HG03575 (cell line): ENCODE measurements around the gene CENPC.
"Not testable (repeated sequence)": the region's sequence is repeated elsewhere in the genome, so short reads cannot be mapped to it uniquely, and the experiment has no call there.

Experiments used
- ATAC-seq: cut with Tn5 transposase; IDR thresholded peaks from one replicate; pipeline ENCODE4 v1.9.1; 2021; ENCODE audit not compliant: unreplicated experiment, insufficient number of reproducible peaks, low FRiP score; ENCODE audit errors: extremely low read depth

The CENPC gene

DNA sequence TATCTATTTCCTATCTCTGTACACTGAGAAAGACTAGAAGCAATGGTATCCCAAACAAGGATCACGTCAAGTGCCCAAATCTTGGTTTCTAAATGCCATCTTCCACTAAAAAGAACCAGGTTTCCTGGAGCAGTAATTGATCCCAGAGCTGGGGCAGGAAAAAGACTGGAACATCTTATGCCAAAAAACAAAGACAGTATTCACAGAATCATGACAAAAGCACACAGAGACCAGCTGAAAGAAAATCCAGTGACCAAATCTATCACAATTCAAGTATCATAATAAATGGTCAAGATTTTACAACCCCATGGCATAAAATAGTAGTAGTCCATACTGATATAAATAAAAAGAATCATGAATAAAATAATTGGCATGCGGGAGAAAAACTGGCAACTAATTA, 44.9 kb downstream of the CENPC start:
- ATAC-seq: no peak

DNA sequence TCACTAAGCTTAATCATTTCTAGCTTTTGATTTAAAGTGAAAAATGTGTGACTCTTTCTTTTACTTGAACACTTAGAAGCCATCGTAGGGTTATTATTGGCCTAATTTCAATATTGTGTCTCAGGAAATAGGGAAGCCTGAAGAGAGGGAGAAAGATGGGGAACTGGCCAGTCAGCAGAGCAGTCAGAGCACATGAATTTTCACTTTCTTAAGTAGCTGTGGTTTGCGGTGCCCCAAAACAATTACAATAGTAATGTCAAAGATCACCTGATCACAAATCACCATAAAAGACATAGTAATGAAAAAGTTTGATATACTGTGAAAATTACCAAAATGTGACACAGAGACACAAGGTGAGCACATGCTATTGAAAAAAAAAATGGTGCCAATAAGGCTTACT, 45.5 kb downstream of the CENPC start:
- no peak for ATAC-seq

DNA sequence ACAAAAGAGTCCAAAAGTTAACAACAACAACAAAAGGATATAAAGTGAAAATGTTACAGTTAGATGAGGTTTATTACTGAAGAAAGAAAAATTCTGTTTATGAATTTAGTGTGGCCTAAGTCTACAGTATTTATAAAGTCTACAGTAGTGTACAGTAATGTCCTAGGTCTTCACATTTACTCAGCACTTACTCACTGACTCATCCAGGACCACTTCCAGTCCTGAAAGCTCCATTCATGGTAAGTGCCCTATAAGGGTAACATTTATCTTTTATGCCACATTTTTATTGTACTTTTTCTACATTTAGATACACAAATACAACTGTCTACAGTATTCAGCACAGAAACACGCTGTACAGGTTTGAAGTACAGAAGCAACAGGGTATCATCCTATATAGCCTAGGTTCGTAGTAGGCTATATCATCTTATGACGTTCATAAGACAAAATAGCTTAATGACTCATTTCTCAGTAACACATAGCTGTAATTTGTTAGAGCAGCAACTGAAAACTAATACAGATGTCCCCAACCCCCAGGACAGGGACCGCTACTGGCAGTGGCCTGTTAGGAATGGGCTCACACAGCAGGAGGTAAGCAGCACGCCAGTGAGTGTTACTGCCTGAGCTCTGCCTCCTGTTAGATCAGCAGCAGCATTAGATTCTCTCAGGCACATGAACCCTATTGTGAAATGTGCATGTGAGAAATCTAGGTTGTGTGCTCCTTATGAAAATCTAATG, 61.3 kb downstream of the CENPC start:
- ATAC-seq: no peak

DNA sequence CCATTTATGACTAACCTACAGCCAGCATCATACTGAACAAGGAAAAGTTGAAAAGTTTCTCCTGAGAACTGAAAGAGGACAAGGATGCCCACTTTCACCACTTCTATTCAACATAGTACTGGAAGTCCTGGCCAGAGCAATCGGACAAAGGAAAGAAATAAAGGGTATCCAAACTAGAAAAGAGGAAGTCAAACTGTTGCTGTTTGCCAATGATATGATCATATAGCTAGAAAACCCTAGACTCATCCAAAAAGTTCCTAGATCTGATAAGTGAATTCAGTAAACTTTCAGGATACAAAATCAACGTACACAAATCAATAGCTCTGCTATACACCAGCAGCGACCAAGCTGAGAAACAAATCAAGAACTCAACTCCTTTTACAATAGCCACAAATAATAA, 64.5 kb downstream of the CENPC start:
- no peak for ATAC-seq

DNA sequence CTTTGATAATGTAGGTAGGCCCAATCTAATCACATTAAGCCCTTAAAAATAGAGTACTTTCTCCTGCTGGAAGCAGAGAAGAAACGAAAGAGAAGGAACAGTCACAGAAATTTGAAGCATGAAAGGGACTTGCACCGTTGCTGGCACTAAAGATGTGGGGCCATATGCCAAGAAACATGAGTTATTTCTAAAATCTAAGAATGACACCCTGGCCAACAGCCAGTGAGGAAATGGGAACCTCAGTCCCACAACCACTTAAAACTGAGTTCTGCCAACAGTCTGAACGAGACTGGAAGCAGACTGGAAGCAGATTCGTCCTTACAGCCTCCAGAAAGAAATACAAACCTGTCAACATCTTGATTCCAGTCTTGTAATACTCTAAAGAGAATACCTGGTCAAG, 70.1 kb downstream of the CENPC start:
- no peak for ATAC-seq

DNA sequence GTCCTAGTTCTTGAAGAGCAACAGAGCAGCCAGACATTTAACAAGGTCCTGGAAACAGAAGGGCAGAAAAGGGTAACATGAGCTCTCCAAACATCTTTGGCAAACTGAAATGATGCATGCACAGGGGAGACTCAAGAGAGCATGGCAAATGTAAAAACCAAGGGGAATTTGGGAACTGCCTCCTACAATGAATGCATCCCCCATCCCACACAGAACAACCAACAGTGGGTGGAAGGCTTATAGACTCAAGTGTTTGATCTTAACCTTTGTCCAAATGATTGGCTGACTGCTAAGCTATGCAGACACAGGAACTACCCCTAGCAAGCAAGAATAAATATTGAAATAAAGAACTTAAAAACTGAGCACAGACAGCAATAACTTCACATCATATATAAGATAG, 74.4 kb downstream of the CENPC start:
- ATAC-seq: no peak

DNA sequence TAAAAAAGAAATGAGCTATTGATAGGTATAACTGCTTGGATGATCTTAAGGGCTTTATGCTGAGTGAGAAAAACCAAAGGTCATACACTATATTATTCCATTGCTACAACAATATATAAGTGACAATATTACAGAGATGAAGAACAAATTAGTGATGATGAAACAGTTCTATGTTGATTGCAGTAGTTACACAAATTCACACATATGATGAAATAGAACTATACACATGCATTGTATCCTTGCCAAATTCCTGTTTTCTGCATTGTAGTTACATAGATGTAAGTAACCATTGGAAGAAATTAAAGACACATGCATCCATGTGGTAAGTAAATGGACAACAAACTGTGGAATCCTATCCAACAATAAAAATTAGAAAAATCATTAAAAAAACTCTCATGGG, 76.5 kb downstream of the CENPC start:
- no peak for ATAC-seq

DNA sequence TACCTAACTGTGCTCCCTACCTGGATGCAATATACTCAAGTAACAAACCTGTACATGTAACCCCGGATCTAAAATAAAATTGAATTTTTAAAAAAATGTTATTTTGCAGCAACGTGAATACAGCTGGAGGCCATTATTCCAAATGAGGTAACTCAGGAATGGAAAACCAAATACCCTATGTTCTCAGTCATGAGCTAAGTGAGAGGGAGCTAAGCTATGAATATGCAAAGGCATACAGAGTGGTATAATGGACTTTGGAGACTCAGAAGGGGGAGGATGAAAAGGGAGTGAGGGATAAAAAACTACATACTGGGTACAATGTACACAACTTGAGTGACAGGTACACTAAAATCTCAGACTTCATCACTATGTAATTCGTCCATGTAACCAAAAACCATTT, 78.6 kb downstream of the CENPC start:
- ATAC-seq: no peak

DNA sequence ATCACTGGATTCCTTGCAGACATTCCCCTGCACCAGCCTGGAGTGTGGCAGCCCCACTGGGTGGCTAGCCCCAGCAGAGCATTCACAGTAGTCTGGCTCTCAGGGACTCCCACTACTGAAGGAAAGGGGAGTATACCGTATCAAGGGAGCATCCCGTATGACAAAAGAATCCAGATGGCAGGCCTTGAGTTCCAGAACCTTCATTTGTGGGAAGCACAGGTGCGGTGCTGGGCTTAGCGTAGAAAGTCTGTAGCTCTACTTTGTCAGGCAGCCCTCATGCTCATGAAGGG, 79.6 kb downstream of the CENPC start:
- no peak for ATAC-seq

DNA sequence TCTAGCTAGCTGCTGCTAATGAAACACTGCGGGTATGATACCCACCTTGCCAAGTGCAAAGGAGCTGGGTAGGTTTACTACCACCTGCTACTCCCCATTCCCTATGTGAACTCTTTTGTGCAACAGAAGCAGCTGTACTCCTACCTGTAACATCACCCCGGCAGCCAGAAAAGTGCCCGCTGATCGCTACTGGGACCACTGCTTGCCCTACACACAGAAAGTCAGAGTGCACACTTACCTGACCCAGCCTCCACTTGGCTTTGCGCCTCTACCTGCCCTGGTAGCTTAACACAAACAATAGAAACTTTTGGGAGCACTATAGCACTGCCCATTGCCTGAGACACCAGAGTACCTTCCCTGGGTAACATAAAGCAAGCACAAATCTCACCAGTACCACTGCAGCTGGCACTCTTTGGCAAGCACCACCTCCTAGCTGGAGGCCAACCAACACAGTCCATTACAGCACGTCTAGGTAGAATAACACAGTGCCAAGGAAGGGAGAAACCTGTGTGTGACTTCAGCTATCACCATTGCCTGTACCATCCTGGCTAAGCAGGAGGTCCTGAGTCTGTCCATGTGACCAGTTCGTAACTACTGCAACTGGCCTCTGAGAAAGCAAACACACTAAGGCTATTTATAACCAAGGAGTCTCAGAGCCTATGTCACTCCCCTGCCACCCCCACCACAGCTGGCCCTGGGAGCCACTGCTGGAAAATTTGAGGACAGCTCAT, 80.1 kb downstream of the CENPC start:
- no peak for ATAC-seq

DNA sequence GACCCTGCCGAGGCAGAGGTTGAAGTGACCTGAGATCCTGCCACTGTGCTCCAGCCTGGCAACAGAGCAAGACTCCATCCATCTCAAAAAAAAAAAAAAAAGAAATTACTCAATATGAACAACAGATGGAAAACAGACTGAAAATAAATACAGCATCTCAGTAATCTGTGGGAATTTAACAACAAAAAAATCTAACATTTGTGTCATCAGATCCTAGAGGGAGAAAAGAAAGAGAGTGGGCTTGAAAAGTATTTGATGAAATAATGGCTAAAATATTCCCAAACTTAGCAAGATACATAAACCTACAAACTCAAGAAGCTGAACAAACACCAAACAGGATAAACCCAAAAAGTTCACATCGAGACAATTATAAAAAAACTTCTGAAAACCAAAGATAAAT, 84.7 kb downstream of the CENPC start:
- no peak for ATAC-seq

DNA sequence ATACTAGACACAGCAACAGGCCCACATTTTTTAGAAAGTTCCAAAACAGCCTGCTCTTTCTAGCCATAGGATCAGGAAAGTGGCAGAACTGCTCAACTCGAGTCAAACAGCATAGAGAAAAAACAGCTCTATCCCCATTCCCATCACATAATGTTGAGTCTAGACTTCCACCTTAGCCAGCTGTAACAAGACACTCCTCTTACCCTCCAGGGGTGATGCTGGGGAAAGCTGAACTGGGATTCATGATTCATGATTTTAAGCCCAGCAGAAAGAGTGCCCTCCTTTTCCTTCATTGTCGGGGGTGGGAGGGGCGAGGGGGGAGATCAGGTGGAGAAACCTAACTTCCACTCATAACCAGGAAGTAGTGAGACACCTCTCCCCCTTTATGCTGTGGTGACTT, 86.1 kb downstream of the CENPC start:
- ATAC-seq: no peak

DNA sequence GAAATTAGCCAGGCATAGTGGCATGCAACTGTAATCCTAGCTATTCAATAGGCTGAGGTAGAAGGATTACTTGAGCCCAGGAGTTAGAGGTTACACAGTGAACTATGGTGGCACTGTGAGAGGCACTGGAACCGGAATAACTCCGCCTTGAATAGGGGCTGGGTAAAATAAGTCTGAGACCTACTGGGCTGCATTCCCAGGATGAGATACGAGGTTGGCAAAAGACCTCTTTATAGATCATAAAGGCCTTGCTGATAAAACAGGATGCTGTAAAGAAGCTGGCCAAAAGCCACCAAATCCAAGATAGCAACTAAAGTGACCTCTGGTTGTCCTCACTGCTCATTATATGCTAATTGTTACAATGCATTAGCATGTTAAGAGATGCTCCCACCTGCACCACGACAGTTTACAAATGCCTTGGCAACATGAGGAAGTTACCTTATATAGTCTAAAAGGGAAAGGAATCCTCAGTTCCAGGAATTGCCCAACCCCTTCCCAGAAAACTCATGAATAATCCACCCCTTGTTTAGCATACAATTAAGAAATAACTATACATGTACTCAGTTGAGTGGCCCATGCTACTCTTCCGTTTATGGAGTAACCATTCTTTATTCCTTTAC, 88.6 kb downstream of the CENPC start:
- ATAC-seq: no peak

DNA sequence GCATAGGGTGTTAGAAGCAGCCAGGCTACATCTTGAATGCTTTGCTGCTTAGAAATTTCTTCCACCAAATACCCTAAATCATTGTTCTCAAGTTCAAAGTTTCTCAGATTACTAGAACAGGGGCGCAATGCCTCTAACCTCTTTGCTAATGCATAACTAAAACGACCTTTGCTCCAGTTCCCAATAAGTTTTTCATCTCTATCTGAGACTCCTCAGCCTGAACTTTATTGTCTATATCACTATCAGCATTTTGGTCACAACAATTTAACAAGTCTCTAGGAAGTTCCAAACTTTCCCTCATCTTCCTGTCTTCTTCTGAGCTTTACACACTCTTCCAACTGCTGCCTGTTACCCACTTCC, 92.5 kb downstream of the CENPC start:
- ATAC-seq: not testable (repeated sequence)

DNA sequence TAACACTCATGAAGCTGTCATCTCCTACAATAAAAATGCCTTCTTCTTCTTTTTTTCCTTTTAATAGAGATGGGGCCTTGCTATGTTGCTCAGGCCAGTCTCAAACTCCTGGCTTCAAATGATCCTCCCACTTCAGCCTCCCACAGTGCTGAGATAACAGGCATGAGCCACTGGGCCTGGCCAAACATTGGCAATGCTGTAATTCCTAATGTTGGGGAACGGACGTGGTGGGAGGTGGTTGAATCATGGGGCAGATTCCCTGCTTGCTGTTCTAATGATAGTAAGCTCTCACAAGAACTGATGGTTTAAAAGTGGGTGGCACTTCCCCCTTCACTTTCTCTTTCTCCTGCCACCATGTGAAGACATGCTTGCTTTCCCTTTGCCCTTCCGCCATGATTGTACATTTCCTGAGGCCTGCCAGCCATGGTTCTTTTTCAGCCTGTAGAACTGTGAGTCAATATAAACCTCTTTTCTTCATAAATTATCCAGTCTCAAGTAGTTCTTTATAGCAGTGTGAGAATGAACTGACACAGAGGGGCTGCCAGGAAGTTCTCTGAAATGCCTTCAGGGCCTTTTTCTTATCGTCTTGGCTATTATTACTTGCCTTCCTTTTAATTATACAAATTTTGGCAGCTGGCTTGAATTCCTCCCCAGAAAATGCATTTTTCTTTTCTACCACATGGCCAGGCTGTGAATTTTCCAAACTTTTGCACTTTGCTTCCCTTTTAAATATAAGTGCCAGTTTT, 93.0 kb downstream of the CENPC start:
- no peak for ATAC-seq

DNA sequence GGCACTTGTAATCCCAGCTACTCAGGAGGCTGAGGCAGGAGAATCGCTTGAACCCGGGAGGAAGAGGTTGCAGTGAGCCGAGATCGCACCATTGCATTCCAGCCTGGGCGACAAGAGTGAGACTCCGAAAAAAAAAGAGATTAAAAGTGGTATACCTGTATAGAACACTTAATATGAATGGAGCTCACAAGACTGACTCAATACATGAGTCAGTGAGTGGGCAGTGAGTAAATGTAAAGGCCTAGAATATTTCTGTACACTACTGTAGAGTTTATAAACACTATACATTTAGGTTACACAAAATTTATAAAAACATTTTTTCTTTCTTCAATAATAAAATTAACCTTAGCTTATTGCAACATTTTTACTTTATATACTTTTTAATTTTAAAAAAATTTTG, 93.8 kb downstream of the CENPC start:
- no peak for ATAC-seq

DNA sequence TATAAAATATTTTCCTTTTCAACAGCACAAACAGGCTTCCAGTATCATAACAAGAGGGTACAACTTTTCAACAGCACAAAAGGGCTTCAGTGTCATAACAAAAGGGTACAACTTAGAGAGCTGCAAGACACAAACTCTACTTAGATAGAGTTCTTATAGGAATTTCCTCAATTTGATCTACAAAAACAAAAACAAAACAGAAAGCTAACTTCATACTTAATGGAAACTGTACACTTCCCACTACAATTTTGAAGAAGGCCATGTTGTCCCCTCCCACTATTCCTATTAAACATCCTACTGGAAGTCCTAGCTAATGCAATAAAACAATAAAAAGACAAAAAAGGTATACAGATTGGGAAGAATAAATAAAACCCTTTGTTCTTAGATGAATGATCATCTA, 96.7 kb downstream of the CENPC start:
- no peak for ATAC-seq

DNA sequence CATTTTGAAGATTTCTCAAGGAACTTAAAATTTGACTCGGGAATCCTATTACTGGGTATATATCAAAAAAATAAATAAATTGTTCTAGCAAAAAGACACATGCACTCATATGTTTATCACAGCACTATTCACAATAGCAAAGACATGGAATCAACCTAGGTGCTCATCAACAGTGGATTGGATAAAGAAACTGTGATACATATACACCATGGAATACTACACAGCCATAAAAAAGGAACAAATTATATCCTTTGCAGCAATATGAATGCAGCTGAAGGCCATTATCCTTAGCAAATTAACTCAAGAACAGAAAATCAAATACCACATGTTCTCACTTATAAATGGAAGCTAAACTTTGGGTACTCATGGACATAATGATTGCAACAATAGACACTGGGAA, 97.4 kb downstream of the CENPC start:
- ATAC-seq: no peak

DNA sequence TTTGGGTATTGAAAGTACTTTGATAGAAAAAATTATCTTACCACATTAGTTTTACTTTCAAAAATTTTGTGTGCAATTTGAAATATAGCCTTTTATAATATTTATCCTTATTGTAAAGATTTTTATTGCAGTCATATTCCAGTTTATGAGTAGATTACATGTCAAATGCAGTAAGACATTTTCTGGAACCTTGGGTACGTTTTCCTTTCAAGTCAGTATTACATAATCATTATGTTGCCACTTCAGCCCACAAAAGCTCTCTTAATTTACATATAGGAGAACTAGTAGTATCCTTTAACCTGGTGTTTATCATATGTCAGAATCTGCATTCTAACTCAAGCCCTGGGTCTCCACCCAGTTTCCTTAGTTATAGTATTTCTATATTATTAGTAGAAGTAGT, 98.5 kb downstream of the CENPC start:
- no peak for ATAC-seq

DNA sequence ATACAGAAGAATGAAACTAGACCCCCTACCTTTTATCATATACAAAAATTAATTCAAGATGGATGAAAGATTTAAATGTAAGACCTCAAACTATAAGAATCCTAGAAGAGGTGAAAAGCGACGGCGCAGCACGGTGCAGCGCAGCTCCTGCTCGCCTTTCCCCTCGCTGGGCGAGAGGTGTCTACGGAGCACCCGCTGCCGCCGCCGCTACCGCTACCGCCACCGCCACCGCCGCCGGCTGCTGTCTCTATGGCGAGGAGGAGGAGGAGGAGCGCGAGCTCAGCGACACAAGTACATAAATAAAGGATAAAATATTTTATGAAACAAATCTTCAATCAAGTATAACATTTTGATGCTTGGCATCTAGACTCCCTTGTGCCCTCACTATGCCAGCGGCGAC, 99.4 kb downstream of the CENPC start:
- not testable (repeated sequence) for ATAC-seq
